ENCODE data around the gene AQP2. TPM values are rescaled to one million over a fixed set of nuclear protein-coding genes. Genes with fewer than 3 reads are reported as not detected.

The AQP2 gene
- polyA plus RNA-seq, 1 of the 3 experiments (the other 2 are of a cell fraction) = not detected

DNA sequence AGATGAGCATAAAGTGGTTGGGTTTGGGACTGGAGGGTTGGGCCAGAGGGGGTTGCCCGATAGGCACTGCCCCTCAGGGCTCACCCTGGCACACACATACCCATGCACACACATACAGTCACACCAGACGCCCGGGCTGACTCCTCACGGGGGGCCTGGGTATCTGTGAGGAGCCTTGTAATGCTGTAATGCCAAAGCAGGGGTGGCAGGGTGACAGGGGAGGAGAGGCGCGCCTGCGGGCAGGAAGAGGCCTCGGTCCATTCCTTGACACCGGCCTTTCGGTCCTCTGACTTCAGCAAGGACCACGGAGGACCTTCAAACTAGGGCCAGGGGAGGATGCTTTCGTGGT, 47.2 kb upstream of the AQP2 start:
- Histone ChIP-seq H3K27ac (ENCODE audit: low read depth in 2 of 2, low read length in 1 of 2) (no peak overlapping the region), H3K27me3 (ENCODE audit: insufficient read depth) (no peaks in the 10 kb centered on the region), H3K4me2 (peak overlapping the region; percentile 82), H3K9me2 (no peaks in the 10 kb centered on the region), H3K4me3 (ENCODE audit: low read depth in 2 of 2, low read length in 1 of 2) (peak overlapping the region; percentile 38 to 54), H3K4me1 (ENCODE audit: control insufficient read depth in 1 of 2, insufficient read depth in 2 of 2, low read depth in 1 of 2, low read length in 1 of 2) (peaks cover 0 to 22% of the 10 kb centered on the region in 2 experiments; a peak in 1 of 4 replicates), H3K9me3 (no peaks in the 10 kb centered on the region), H3K9ac (no peak overlapping the region), H4K20me1 (ENCODE audit: insufficient read depth) (no peaks in the 10 kb centered on the region), H2AFZ (ENCODE audit: low read depth) (peak overlapping the region; percentile 72; the same call in 1 of the 2 replicates), H3K79me2 (ENCODE audit: insufficient read depth) (no peaks in the 10 kb centered on the region), H3K36me3 (replicated peaks in 1 of 2; ENCODE audit: control insufficient read depth in 1 of 2, insufficient read depth in 2 of 2, low read length in 1 of 2) (no peaks in the 10 kb centered on the region), H3F3A (replicated peaks; ENCODE audit: insufficient read depth) (no peaks in the 10 kb centered on the region)
- TF ChIP-seq FOSL2 (IDR thresholded peaks at IDR 0.05; ENCODE audit: borderline replicate concordance, low read depth) = no peak
- no peak for TF ChIP-seq RFX5 (IDR thresholded peaks at IDR 0.05; ENCODE audit: low read length)
- no peak for TF ChIP-seq MXI1 (IDR thresholded peaks at IDR 0.05; ENCODE audit: low read depth, low read length)
- no peak for TF ChIP-seq EP300 (IDR thresholded peaks at IDR 0.05; ENCODE audit: borderline replicate concordance in 1 of 2, low read depth in 1 of 2, low read length in 1 of 2)
- no peak for TF ChIP-seq ELF1 (IDR thresholded peaks at IDR 0.05)
- no peak for TF ChIP-seq RAD21 (IDR thresholded peaks at IDR 0.05; ENCODE audit: low read length)
- TF ChIP-seq FOXM1 (IDR thresholded peaks at IDR 0.05; ENCODE audit: low read depth) = no peak
- TF ChIP-seq EZH2phosphoT487 (IDR thresholded peaks at IDR 0.05; ENCODE audit: borderline replicate concordance, low read depth) = no peak
- TF ChIP-seq, protein P1, sequence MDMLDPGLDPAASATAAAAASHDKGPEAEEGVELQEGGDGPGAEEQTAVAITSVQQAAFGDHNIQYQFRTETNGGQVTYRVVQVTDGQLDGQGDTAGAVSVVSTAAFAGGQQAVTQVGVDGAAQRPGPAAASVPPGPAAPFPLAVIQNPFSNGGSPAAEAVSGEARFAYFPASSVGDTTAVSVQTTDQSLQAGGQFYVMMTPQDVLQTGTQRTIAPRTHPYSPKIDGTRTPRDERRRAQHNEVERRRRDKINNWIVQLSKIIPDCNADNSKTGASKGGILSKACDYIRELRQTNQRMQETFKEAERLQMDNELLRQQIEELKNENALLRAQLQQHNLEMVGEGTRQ (IDR thresholded peaks at IDR 0.05; ENCODE audit: borderline replicate concordance, low read depth, low read length) = no peak
- TF ChIP-seq TEAD4 (IDR thresholded peaks at IDR 0.05; ENCODE audit: borderline replicate concordance, insufficient read depth) = no peak
- CTCF ChIA-PET = interaction anchor here (0.8 to 1.0 kb wide), 2 partner anchors 64 kb away, joined by 3 to 4 read pairs; no protein-coding TSS in a partner anchor
- POLR2A ChIA-PET = interaction anchor here (0.5 kb wide), 1 partner anchor 159 kb away, joined by 3 read pairs; no protein-coding TSS in a partner anchor
- WGBS (ENCODE audit: low lambda C conversion rate) = 61% methylated on average over 11 of the region's 12 CpGs
- DNase-seq = no peak

GRCh38 chr12:49903700-49904423, 46.7 kb upstream of the AQP2 start, which contains the start of gene FAIM2:
Gene FAIM2 (minus strand): TSS chr12:49903900. CDS start chr12:49903792, 108 bp downstream.
- 31% methylated on average over 31 of the region's 56 CpGs for whole genome bisulfite sequencing (ENCODE audit: low lambda C conversion rate)
- no peaks in the 10 kb centered on the region for H3K9me3 ChIP-seq
- H3F3A ChIP-seq (replicated peaks; ENCODE audit: insufficient read depth) = no peaks in the 10 kb centered on the region
- H2AFZ ChIP-seq (ENCODE audit: low read depth) = peak within 1 kb of the TSS; percentile 92
- no peaks in the 10 kb centered on the region for H4K20me1 ChIP-seq (ENCODE audit: insufficient read depth)
- H3K36me3 ChIP-seq (replicated peaks in 1 of 2; ENCODE audit: control insufficient read depth in 1 of 2, insufficient read depth in 2 of 2, low read length in 1 of 2) = no peaks in the 10 kb centered on the region
- ChIA-PET CTCF (interaction anchor here (0.8 to 3.0 kb wide), 7 partner anchors 23 to 63 kb away, joined by 3 to 12 read pairs (median 3); no protein-coding TSS in a partner anchor), POLR2A (interaction anchor here (1.3 to 1.6 kb wide), 2 partner anchors 10 to 12 kb away, joined by 3 to 4 read pairs; no protein-coding TSS in a partner anchor)
- peak within 1 kb of the TSS in 1 of 2 experiments; percentile 72; a peak in 2 of 4 replicates for H3K27ac ChIP-seq (ENCODE audit: low read depth in 2 of 2, low read length in 1 of 2)
- H3K4me2 ChIP-seq = peak within 1 kb of the TSS; percentile 82
- peak within 1 kb of the TSS; percentile 38 to 54 for H3K4me3 ChIP-seq (ENCODE audit: low read depth in 2 of 2, low read length in 1 of 2)
- no peaks in the 10 kb centered on the region for H3K9me2 ChIP-seq
- TF ChIP-seq PBX3 (IDR thresholded peaks at IDR 0.05) (peak; percentile 28; the same call in 1 of the 2 replicates), RCOR1 (IDR thresholded peaks at IDR 0.05; ENCODE audit: low read length) (0 out of 2 replicates have a peak, but pooled peaks have one; percentile 7), JUND (IDR thresholded peaks at IDR 0.05) (no peak), TAF1 (IDR thresholded peaks at IDR 0.05; ENCODE audit: borderline replicate concordance, low read depth, low read length) (0 out of 2 replicates have a peak, but pooled peaks have one; percentile 37), MXI1 (IDR thresholded peaks at IDR 0.05; ENCODE audit: low read depth, low read length) (peak; percentile 61; the same call in 1 of the 2 replicates)
- TF ChIP-seq, protein P1 (IDR thresholded peaks at IDR 0.05; ENCODE audit: borderline replicate concordance, low read depth, low read length) = no peak
- TF ChIP-seq, protein P2, sequence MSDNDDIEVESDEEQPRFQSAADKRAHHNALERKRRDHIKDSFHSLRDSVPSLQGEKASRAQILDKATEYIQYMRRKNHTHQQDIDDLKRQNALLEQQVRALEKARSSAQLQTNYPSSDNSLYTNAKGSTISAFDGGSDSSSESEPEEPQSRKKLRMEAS (IDR thresholded peaks at IDR 0.05; ENCODE audit: low read depth) = peak; percentile 70
- H3K9ac ChIP-seq = peak within 1 kb of the TSS; percentile 48
- DNase-seq = peak; percentile 92
- H3K4me1 ChIP-seq (ENCODE audit: control insufficient read depth in 1 of 2, insufficient read depth in 2 of 2, low read depth in 1 of 2, low read length in 1 of 2) = peaks cover 0 to 22% of the 10 kb centered on the region in 2 experiments; a peak in 1 of 4 replicates
- no peaks in the 10 kb centered on the region for H3K27me3 ChIP-seq (ENCODE audit: insufficient read depth)
- no peaks in the 10 kb centered on the region for H3K79me2 ChIP-seq (ENCODE audit: insufficient read depth)

Data from SK-N-SH (cell line).